H4 (cell line): ENCODE measurements around the gene ATAD3B. TPM values are rescaled to one million over a fixed set of nuclear protein-coding genes. Genes with fewer than 3 reads are reported as not detected.
"Not testable (repeated sequence)": the region's sequence is repeated elsewhere in the genome, so short reads cannot be mapped to it uniquely, and the experiment has no call there.

Experiments used
- DNase-seq: peaks from one replicate; pipeline ENCODE4 v3.0.0-alpha.2; 2015; ENCODE audit warnings: low spot score
- total RNA-seq: library from RNA; depleted of rRNA; stranded (reverse); fragments of >200 nt; shearing (Covaris generic); gene quantifications from 2 replicates; pipeline ENCODE4 v1.2.3, GENCODE V29; 2014

The ATAD3B gene
- total RNA-seq, 1 experiment from 2014 or later = 5.7 TPM

DNA sequence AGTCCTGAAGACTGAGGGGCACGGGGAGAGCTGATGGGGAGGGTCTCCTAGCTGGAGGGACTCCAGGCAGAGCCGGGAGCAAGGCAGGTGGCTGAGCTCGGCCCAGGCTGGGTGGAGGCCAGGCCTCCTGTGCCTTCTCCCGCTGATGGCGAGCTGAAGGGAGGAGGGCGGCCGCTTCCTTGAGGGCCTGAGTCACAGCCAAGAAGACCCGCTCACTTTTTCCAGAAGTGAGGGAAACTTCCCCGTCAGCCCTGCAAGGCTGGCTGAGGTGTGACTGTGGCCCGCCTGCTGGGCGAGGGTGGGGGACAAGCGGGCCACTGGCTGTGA, 37.8 kb upstream of the ATAD3B start:
- DNase-seq = no peak

GRCh38 chr1:1434131-1434823, 37.3 kb upstream of the ATAD3B start:
- DNase-seq = no peak

DNA sequence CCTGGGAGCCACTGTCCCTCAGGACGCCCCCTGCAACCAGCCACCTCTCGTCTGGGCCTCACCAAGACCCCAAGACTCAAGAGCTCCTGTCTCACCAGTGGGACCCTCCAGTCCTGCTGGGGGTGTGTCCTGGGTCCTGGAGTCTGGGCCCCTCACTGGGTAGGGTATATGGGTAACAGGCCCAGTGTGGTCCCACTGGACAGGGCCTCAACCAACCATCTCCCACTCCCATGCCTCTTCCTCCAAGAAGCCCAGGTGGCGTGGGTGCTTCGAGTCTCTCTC, 36.8 kb upstream of the ATAD3B start:
- DNase-seq = no peak

DNA sequence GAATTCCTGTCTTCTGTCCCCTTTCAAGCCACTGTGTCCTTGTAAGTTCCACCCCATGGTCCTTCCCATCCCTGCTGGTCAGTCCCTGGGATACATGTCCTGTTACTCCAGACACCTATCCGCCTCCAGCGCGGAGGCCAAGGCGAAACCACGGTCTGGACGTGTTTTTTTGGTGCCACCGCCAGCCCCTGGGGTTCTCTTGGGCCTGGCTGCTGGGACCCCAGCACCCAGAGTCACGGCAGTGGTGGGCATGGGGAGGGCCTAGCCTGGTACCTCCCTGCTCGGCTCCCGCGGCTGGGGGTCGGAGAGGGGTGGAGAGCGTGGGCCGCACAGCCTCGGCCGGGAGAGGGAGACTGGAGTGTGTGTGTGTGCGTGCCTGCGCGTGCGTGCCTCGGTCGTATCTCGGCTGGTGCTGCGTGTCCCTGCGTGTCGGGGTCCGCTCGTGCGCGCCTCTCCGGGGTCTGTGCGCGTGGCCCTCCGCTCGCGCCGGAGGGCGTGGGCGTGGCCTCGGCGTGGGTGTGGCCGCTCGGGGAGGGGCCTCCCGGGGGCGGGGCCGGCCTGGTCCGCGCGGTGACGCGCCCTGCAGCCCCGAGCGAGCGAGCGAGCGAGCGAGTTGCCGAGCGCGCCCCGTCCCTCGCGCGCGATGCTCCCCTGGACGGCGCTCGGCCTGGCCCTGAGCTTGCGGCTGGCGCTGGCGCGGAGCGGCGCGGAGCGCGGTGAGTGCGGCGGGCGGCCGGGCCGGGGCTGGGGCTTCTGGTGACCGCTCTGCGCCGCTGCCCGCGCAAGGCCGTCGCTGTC, 36.3 kb upstream of the ATAD3B start, which contains the start of gene VWA1:
Gene VWA1, plus strand, starts transcription at position 585 of the 798 bp plus-strand sequence. Its CDS starts 59 bp downstream, at position 644.
- DNase-seq = no peak

- DNase-seq = no peak
These were observed 35.5 kb upstream of the ATAD3B start for GRCh38 chr1:1435911-1436629.

DNA sequence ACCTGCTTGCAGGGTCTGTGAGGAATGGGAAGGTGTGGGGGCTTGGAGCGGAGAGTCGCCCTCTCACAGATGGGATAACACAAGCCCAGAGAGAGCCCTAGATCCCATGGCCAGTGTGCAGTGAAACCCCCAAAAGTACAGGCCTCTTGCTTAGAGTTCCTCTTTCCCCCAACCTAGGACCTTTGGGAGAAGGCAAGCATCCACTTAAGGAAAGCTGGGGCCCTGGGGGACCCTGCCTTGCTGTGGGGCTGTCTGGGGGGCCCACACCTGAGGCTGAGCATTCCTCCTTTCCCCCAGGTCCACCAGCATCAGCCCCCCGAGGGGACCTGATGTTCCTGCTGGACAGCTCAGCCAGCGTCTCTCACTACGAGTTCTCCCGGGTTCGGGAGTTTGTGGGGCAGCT, 34.9 kb upstream of the ATAD3B start:
- no peak for DNase-seq

GRCh38 chr1:1437033-1437903, 34.3 kb upstream of the ATAD3B start:
- DNase-seq = no peak

- DNase-seq = no peak
These were observed 33.6 kb upstream of the ATAD3B start for GRCh38 chr1:1437904-1438376.

DNA sequence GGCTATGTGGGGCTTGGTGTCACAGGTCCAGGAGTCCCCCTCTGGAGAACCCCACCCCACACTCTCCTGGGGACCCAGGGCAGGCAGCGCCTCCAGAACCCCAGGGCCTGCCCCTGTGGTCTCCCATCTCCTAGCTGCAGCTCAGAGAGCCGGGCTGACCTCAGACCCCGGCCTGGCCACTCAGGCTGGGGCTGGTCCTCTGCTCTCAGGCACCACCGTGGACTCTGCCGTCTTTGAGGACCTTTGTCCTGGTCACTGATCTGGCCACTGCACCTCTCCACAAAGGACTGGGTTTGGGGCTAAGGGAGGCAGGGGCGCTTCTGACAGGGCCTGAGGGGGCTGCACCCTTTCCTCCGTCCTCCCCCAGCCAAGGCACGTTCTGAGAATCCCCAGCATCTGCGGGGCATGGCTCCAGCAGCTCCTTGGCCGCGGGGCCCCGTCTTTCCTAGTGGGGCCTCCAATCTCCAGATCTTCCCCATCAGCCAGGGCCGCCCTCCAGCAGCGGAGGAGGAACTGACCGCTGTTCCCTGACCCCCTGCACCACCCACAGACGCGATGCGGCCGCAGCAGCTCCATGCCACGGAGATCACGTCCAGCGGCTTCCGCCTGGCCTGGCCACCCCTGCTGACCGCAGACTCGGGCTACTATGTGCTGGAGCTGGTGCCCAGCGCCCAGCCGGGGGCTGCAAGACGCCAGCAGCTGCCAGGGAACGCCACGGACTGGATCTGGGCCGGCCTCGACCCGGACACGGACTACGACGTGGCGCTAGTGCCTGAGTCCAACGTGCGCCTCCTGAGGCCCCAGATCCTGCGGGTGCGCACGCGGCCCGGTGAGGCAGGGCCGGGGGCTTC, 32.8 kb upstream of the ATAD3B start:
- DNase-seq = no peak

- DNase-seq = no peak
These were observed 31.9 kb upstream of the ATAD3B start for GRCh38 chr1:1439546-1440261.

GRCh38 chr1:1440262-1441001, 31.1 kb upstream of the ATAD3B start:
- DNase-seq = no peak

- no peak for DNase-seq
These were observed 30.3 kb upstream of the ATAD3B start for GRCh38 chr1:1441002-1441888.

GRCh38 chr1:1442069-1442770, 29.3 kb upstream of the ATAD3B start:
- no peak for DNase-seq

- DNase-seq = not testable (repeated sequence)
These were observed 24.9 kb upstream of the ATAD3B start for GRCh38 chr1:1446631-1447030.

DNA sequence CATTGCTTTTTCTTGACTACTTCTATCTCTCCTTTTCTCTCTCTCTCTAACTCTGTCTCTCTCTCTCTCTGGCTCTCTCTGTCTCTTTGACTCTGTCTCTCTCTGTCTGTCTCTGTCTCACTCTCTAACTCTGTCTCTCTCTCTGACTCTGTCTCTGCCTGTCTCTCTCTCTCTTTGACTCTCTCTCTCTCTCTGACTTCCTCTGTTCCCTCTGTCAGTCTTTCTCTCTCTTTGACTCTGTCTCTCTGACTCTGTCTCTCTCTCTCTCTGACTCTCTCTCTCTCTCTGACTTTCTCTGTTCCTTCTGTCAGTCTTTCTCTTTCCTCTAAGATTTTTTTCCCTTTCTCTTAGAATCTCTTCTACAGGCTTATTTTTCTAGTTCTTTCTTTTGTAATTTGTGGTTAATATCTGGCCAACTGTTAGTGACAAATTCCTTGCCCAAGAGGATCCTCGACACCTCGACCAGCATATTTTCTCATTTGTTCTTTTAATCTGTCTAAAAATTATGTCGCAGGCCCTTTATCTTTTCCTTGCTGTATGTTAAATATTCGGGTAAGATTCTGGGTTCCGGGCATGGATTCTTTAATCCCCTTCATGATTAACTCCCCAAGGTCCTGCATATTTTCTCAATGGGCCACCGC, 22.3 kb upstream of the ATAD3B start, which contains the start of gene ATAD3C:
Gene ATAD3C, plus strand, starts transcription at position 591 of the 641 bp plus-strand sequence. CDS start 995 bp downstream, outside the sequence.
- no peak for DNase-seq

- not testable (repeated sequence) for DNase-seq
These were observed 20.9 kb upstream of the ATAD3B start for GRCh38 chr1:1450616-1451015.
